Epithelial cell of esophagus (primary cell): ENCODE results near the gene KRT86.

Experiments
- DNase-seq: peaks from one replicate; pipeline ENCODE4 v3.0.0; 2010; ENCODE audit warnings: low read depth
- H3K4me3 ChIP-seq: 2 replicates; pipeline ENCODE4 v1.5.1; 2011; ENCODE audit warnings: mild to moderate bottlenecking, low read length, control low read depth
- TF ChIP-seq, protein P1 (sequence below): IDR thresholded peaks from 2 replicates; pipeline ENCODE4 v1.5.1; 2011; ENCODE audit warnings: low read depth, mild to moderate bottlenecking, low read length, control low read depth, inconsistent platforms; ENCODE audit not compliant: insufficient read depth; ENCODE audit errors: missing control alignments

The KRT86 gene

DNA sequence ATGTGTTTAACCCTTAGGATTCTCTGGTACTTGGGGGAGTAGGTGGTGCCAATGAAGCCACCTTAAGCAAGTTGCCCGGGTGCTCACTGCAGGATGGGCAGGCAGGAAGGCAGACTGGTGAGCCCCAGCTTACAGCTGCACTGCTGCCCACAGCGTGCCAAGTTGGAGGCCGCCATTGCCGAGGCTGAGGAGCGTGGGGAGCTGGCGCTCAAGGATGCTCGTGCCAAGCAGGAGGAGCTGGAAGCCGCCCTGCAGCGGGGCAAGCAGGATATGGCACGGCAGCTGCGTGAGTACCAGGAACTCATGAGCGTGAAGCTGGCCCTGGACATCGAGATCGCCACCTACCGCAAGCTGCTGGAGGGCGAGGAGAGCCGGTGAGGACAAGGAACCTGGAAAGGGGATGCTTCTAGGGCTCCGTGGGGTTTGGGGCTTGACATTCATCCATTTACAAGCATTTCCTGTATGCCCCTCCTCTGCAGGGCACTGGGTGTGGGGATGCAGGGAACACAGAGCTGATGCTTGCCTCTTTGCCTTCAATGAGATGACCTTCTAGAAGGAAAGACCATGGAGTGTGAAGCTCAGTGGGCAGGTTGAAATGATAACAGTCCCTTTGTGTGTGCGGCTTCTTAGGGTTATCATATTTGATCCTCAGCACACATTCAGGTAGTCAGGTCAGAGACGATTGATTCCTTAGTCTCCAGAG is 29.0 kb upstream of the KRT86 start:
- TF ChIP-seq, protein P1, sequence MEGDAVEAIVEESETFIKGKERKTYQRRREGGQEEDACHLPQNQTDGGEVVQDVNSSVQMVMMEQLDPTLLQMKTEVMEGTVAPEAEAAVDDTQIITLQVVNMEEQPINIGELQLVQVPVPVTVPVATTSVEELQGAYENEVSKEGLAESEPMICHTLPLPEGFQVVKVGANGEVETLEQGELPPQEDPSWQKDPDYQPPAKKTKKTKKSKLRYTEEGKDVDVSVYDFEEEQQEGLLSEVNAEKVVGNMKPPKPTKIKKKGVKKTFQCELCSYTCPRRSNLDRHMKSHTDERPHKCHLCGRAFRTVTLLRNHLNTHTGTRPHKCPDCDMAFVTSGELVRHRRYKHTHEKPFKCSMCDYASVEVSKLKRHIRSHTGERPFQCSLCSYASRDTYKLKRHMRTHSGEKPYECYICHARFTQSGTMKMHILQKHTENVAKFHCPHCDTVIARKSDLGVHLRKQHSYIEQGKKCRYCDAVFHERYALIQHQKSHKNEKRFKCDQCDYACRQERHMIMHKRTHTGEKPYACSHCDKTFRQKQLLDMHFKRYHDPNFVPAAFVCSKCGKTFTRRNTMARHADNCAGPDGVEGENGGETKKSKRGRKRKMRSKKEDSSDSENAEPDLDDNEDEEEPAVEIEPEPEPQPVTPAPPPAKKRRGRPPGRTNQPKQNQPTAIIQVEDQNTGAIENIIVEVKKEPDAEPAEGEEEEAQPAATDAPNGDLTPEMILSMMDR: no peak
- H3K4me3 ChIP-seq: no peak overlapping the region
- no peak for DNase-seq

DNA sequence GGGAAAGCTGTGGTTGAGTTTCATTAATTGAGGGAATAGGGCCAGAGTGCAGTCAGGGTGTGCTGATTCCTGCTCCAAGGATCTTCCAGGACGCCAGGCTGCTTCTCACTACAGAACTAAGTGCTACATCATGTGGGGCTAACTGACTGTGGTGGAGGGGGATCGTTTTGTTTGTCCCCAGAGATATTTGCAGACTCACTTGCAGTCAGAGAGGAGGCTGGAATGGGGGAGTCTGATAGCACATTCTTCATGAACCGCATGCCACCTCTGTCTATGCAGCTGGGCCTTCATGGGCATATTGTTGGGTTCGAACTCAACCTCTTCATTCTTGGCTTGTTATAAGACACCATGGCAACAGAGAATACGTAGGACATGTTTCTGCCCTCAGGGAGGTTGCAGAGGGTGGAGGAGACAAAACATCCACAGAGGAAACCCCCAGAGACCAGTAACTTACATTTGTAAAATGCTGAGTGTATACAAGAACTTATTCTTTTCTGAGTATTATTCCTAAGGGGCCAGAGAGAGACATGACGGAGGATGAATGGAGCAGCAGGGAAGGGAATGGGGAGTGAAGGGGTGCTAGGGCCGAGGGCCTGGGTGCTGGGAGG is 28.4 kb upstream of the KRT86 start:
- TF ChIP-seq, protein P1: no peak
- DNase-seq: no peak
- no peak overlapping the region for H3K4me3 ChIP-seq

DNA sequence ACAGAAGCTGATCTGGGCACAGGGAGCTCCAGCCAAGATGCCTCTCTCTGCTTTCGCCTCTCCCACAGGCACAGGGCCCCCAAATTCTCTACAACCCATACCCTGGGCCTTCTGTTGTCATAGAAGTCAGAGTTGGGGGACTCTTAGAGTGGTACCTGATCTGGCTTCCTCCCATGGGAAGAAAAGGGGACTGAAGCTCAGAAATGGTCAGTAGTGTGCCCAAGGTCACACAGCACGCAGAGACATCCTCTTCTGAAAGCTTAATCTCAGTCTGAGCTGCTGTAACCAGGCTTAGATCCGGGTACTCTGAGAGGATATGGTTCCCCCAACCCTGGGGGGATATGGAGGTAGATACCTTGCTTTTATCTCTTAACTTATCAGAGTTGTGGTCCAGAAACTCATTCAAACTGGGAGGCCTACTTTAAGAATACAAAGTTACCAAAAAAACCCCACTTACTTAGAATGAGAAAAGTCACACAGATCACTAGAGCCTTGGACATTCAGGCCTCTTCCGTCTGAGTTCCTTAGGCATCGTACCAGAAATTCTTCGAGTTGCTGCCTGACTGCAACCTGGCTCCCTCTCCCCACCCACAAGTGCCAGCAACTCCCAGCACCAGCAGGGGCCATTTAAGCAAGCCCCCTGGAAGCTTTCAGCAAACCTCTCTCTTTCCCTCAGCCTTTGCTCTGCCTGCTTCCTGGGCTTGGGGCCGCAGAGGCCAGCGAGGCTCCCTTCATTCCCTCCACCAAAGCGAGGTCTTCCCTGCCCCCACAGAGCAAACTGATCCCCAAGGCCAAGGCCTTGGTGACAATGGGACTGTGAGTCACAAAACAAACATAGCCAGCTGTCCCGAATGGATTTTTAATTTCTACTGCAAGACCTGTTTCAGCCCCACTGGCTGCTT is 27.5 kb upstream of the KRT86 start:
- no peak for DNase-seq
- H3K4me3 ChIP-seq: no peak overlapping the region
- TF ChIP-seq, protein P1: no peak

DNA sequence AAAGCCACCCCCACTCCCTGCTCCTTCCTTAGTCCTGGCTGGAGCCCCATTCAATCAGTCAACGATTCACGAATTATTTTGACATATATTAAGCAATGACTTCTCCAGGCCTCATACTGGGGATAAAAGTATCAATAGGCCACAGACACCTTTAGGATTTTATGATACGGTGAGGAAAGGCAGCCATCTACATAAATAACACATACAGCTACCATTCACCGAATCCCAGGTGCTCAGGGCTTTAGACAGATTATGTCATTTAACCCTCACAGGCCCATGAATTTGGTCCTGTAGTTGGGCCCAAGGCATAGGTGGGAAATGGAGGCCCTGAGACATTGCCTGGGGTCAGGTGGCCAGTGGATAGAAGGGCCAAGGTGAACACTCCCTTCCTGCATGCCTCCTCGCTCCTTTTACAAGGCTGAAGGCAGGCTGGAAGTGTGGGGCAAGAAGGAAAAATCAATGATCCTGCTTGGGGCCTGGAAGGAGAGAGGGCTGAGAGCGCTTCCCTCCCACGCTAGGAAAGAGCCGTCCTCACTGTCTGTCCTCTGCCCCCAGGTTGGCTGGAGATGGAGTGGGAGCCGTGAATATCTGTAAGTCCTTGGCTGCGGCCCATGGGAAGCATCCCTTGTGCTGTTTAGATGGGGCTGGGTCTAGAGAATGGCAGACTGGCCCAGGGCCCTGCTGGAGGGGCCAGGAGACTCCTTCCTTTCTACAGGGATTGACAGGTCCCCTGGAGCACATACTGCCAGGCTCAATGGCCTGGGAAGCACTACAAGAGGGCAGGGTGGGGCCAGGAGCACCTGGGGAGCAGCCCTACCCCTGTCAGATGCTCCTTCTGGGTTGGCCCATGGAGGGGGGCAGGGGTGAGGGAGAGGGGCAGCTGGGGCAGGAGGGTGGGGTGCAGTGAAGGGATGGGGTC is 26.6 kb upstream of the KRT86 start:
- H3K4me3 ChIP-seq: no peak overlapping the region
- DNase-seq: no peak
- TF ChIP-seq, protein P1: no peak

DNA sequence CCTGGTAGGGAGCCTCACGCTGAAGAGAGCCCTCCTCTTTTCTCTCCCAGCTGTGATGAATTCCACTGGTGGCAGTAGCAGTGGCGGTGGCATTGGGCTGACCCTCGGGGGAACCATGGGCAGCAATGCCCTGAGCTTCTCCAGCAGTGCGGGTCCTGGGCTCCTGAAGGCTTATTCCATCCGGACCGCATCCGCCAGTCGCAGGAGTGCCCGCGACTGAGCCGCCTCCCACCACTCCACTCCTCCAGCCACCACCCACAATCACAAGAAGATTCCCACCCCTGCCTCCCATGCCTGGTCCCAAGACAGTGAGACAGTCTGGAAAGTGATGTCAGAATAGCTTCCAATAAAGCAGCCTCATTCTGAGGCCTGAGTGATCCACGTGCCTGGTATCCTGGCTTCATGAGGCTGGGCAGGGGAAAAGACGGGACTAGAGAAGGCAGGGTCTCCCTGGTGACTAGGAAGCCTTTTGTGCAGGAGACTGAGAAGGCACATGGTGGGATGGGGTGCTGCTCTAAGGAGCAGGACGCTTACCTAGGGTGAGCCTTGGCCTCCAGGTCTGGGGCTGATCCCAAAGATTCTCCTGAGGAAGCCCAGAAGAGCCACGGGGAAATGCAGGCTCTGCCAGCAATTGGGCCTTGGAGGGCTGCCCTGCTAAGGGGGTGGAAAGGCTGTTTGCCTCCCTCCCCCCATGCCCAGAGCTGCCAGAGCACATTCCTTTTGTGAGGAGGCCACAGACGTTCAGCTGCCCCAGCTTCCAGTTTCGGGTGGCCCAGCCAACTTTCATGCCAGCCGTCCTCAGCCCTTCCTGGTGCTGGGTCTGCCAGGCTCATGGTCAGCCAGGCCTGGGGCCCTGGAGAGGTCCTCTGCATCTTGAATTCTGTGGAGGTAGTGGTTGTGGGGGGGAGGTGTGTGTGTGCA is 25.6 kb upstream of the KRT86 start:
- TF ChIP-seq, protein P1: no peak
- DNase-seq: no peak
- no peak overlapping the region for H3K4me3 ChIP-seq
